IPS-20b (cell line): ENCODE results near the gene CD28.

Source experiments
- H3K27ac ChIP-seq: one replicate; pipeline ENCODE4 v1.5.1; 2013; ENCODE audit warnings: low read length
- H3K27me3 ChIP-seq: 2 replicates; pipeline ENCODE4 v1.6.1; 2013; ENCODE audit warnings: mild to moderate bottlenecking, low read length, inconsistent platforms; ENCODE audit not compliant: insufficient read depth
- H3K36me3 ChIP-seq: 2 replicates; pipeline ENCODE4 v1.6.1; 2013; ENCODE audit warnings: low read depth, mild to moderate bottlenecking, inconsistent platforms, low read length, moderate library complexity; ENCODE audit not compliant: insufficient read depth
- H3K4me1 ChIP-seq: 2 replicates; pipeline ENCODE4 v1.6.1; 2013; ENCODE audit warnings: mild to moderate bottlenecking, control low read depth, inconsistent platforms, low read length, moderate library complexity; ENCODE audit not compliant: insufficient read depth
- H3K4me3 ChIP-seq: 2 replicates; pipeline ENCODE4 v1.5.1; 2013; ENCODE audit warnings: mild to moderate bottlenecking, low read length, inconsistent platforms
- H3K9ac ChIP-seq: 2 replicates; pipeline ENCODE4 v1.6.1; 2013; ENCODE audit warnings: low read depth, mild to moderate bottlenecking, inconsistent platforms, low read length, moderate library complexity
- H3K9me3 ChIP-seq: 2 replicates; pipeline ENCODE4 v1.6.1; 2013; ENCODE audit warnings: mild to moderate bottlenecking, low read depth, low read length, inconsistent platforms; ENCODE audit not compliant: insufficient read depth

Gene CD28

DNA sequence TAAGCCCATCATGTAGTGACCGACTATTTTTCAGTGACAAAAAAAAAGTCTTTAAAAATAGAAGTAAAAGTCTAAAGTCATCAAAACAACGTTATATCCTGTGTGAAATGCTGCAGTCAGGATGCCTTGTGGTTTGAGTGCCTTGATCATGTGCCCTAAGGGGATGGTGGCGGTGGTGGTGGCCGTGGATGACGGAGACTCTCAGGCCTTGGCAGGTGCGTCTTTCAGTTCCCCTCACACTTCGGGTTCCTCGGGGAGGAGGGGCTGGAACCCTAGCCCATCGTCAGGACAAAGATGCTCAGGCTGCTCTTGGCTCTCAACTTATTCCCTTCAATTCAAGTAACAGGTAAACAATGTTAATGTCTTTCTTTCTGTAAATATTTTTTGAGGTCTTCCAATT lies at the start of gene CD28:
Gene CD28 (plus strand): TSS at position 237 of the 400 bp plus-strand sequence. CDS start 58 bp downstream, at position 295.
- H3K4me3 ChIP-seq = no peak within 1 kb of the TSS
- no peaks in the 10 kb centered on the region for H3K36me3 ChIP-seq
- H3K9me3 ChIP-seq = no peaks in the 10 kb centered on the region
- H3K4me1 ChIP-seq = no peaks in the 10 kb centered on the region
- no peak within 1 kb of the TSS for H3K27ac ChIP-seq
- H3K9ac ChIP-seq = no peak within 1 kb of the TSS
- H3K27me3 ChIP-seq = no peaks in the 10 kb centered on the region

- H3K9me3 ChIP-seq = no peaks in the 10 kb centered on the region
- no peaks in the 10 kb centered on the region for H3K27me3 ChIP-seq
- H3K4me1 ChIP-seq = no peaks in the 10 kb centered on the region; the same call in 1 of the 2 replicates
- H3K9ac ChIP-seq = no peak overlapping the region
- no peak overlapping the region for H3K4me3 ChIP-seq
- H3K27ac ChIP-seq = no peak overlapping the region
- H3K36me3 ChIP-seq = no peaks in the 10 kb centered on the region
Observed at GRCh38 chr2:203659331-203660049, 46.9 kb upstream of the CD28 start.

DNA sequence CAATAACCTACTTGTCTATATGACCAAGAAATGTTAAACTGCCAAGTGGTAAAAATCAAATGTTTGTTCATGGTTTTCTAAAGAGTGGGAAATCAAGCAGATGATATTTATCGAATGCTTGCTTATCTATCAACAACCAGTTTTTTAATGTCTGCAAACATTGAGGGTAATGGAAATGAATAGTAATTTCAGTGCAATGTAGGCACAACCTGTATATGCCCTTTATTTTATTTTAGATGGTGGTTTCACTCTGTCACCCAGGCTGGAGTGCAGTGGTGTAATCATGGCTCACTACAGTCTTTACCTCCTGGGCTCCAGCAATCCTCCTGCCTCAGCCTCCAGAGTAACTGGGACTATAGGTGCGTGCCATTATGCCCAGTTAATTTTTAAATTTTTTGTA lies 46.0 kb upstream of the CD28 start:
- Histone ChIP-seq H3K9me3 (no peaks in the 10 kb centered on the region), H3K27ac (no peak overlapping the region), H3K4me1 (peaks cover 3% of the 10 kb centered on the region; the same call in 1 of the 2 replicates), H3K4me3 (no peak overlapping the region), H3K9ac (no peak overlapping the region), H3K36me3 (no peaks in the 10 kb centered on the region), H3K27me3 (no peaks in the 10 kb centered on the region)

- no peak overlapping the region for H3K9ac ChIP-seq
- H3K9me3 ChIP-seq = no peaks in the 10 kb centered on the region
- no peak overlapping the region for H3K27ac ChIP-seq
- no peaks in the 10 kb centered on the region for H3K27me3 ChIP-seq
- H3K4me1 ChIP-seq = peaks cover 3% of the 10 kb centered on the region; the same call in 1 of the 2 replicates
- no peaks in the 10 kb centered on the region for H3K36me3 ChIP-seq
- no peak overlapping the region for H3K4me3 ChIP-seq
Observed at GRCh38 chr2:203661279-203661908, 45.0 kb upstream of the CD28 start.

DNA sequence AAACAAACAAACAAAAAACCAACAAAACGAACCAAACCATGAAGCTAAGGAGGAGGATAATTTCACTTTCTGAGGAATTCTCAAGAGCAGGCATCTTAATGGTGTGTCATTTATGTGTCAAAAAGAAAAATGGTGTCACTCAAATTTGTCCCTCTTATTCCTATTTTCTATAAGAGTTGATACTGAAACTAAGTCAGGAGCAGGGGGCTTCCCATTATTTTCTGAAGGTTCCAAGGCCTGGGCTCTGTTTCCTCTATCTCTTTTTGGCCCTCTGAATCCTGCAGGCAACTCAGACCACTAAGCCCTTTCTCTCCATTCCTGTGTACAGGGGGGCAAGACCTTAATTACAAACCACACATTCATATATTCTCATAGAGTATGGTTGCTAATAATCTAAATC lies 44.0 kb upstream of the CD28 start:
- Histone ChIP-seq H3K36me3 (no peaks in the 10 kb centered on the region), H3K4me1 (peaks cover 3% of the 10 kb centered on the region; the same call in 1 of the 2 replicates)

GRCh38 chr2:203662951-203663350 lies 43.5 kb upstream of the CD28 start:
- Histone ChIP-seq H3K27ac (no peak overlapping the region), H3K4me3 (no peak overlapping the region), H3K9me3 (no peaks in the 10 kb centered on the region), H3K9ac (no peak overlapping the region), H3K27me3 (no peaks in the 10 kb centered on the region), H3K36me3 (no peaks in the 10 kb centered on the region), H3K4me1 (peaks cover 3% of the 10 kb centered on the region; the same call in 1 of the 2 replicates)

More for the DNA sequence above, 44.0 kb upstream of the CD28 start:
- no peaks in the 10 kb centered on the region for H3K27me3 ChIP-seq
- no peaks in the 10 kb centered on the region for H3K9me3 ChIP-seq
- no peak overlapping the region for H3K27ac ChIP-seq
- H3K4me3 ChIP-seq = no peak overlapping the region
- no peak overlapping the region for H3K9ac ChIP-seq

DNA sequence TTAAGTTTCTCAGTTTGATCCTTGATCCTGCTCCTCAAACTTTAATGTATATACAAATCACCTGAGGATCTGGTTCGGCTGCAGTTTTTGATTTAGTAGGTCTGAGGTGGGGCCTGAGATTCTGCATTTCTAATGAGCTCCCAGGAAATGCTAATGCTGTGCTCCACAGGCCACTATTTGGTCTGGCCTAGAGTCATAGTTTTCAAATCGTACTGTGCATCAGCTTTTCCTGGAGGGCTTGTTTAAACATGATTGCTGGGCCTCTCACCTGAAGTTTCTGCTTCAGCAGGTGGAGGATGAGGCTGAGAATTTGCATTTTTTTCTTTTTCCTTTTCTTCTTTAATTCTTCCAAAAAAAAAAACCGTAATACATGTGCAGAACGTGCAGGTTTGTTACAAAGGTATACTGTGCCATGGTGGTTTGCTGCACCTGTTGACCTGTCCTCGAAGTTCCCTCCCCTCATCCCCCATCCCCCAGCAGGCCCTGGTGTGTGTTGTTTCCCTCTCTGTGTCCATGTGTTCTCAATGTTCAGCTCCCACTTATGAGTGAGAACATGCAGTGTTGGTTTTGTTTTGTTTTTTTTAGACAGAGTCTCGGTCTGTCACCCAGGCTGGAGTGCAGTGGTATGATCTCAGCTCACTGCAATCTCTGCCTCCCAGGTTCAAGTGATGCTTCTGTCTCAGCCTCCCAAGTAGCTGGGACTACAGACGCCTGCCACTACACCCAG lies 42.2 kb upstream of the CD28 start:
- no peak overlapping the region for H3K27ac ChIP-seq
- no peak overlapping the region for H3K9ac ChIP-seq
- H3K27me3 ChIP-seq = no peaks in the 10 kb centered on the region
- peaks cover 3% of the 10 kb centered on the region; the same call in 1 of the 2 replicates for H3K4me1 ChIP-seq
- H3K4me3 ChIP-seq = no peak overlapping the region
- H3K36me3 ChIP-seq = no peaks in the 10 kb centered on the region
- no peaks in the 10 kb centered on the region for H3K9me3 ChIP-seq

GRCh38 chr2:203667838-203668237 lies 38.6 kb upstream of the CD28 start:
- H3K4me3 ChIP-seq = no peak overlapping the region

GRCh38 chr2:203669820-203670219 lies 36.6 kb upstream of the CD28 start:
- Histone ChIP-seq H3K4me1 (peaks cover 2% of the 10 kb centered on the region; the same call in 1 of the 2 replicates), H3K27ac (no peak overlapping the region), H3K9me3 (no peaks in the 10 kb centered on the region), H3K9ac (no peak overlapping the region), H3K36me3 (no peaks in the 10 kb centered on the region), H3K4me3 (no peak overlapping the region), H3K27me3 (no peaks in the 10 kb centered on the region)

More at GRCh38 chr2:203667838-203668237, 38.6 kb upstream of the CD28 start:
- no peak overlapping the region; the same call in 1 of the 2 replicates for H3K9ac ChIP-seq
- H3K9me3 ChIP-seq = no peaks in the 10 kb centered on the region
- no peak overlapping the region for H3K27ac ChIP-seq
- no peaks in the 10 kb centered on the region for H3K27me3 ChIP-seq
- no peaks in the 10 kb centered on the region for H3K36me3 ChIP-seq
- peaks cover 3% of the 10 kb centered on the region; the same call in 1 of the 2 replicates for H3K4me1 ChIP-seq

- H3K4me1 ChIP-seq = no peaks in the 10 kb centered on the region
- no peak overlapping the region for H3K27ac ChIP-seq
- no peaks in the 10 kb centered on the region for H3K27me3 ChIP-seq
- H3K9me3 ChIP-seq = no peaks in the 10 kb centered on the region
- no peaks in the 10 kb centered on the region for H3K36me3 ChIP-seq
- no peak overlapping the region for H3K9ac ChIP-seq
- H3K4me3 ChIP-seq = no peak overlapping the region
Observed at GRCh38 chr2:203670939-203671338, 35.5 kb upstream of the CD28 start.

- Histone ChIP-seq H3K9me3 (no peaks in the 10 kb centered on the region), H3K27me3 (no peaks in the 10 kb centered on the region), H3K36me3 (no peaks in the 10 kb centered on the region), H3K4me3 (no peak overlapping the region), H3K9ac (no peak overlapping the region), H3K4me1 (no peaks in the 10 kb centered on the region), H3K27ac (no peak overlapping the region)
Observed at GRCh38 chr2:203671876-203672275, 34.6 kb upstream of the CD28 start.
